PFSK-1 (cell line): ENCODE results near the gene RNF217.

Experiments used
- POLR2AphosphoS5 ChIP-seq: IDR thresholded peaks from 2 replicates; pipeline ENCODE4 v1.6.1; 2012; ENCODE audit warnings: low read depth, mild to moderate bottlenecking, control low read depth, low read length, moderate library complexity
- REST ChIP-seq, 2 experiments: IDR thresholded peaks; 2 replicates each; pipeline versions ENCODE4 v1.6.1 to v1.8.0; 2011 to 2012; ENCODE audit warnings: low read depth in 2 of 2, low read length in 2 of 2, control low read depth in 1 of 2, inconsistent platforms in 1 of 2, mild to moderate bottlenecking in 1 of 2, moderate library complexity in 1 of 2; ENCODE audit not compliant: insufficient read depth in 1 of 2
- TAF1 ChIP-seq: IDR thresholded peaks from 2 replicates; pipeline ENCODE4 v1.6.1; 2012; ENCODE audit warnings: low read length, control low read depth, borderline replicate concordance; ENCODE audit not compliant: insufficient read depth

GRCh38 chr6:125058546-125058945 is 96.3 kb downstream of the RNF217 start:
- TF ChIP-seq TAF1 (no peak), POLR2AphosphoS5 (no peak), REST (IDR thresholded peaks at IDR 0.05; ENCODE audit: insufficient read depth in 1 of 2, low read depth in 2 of 2, low read length in 2 of 2) (no peak)
